ENCODE results near the gene RAB26.

RAB26 gene

DNA sequence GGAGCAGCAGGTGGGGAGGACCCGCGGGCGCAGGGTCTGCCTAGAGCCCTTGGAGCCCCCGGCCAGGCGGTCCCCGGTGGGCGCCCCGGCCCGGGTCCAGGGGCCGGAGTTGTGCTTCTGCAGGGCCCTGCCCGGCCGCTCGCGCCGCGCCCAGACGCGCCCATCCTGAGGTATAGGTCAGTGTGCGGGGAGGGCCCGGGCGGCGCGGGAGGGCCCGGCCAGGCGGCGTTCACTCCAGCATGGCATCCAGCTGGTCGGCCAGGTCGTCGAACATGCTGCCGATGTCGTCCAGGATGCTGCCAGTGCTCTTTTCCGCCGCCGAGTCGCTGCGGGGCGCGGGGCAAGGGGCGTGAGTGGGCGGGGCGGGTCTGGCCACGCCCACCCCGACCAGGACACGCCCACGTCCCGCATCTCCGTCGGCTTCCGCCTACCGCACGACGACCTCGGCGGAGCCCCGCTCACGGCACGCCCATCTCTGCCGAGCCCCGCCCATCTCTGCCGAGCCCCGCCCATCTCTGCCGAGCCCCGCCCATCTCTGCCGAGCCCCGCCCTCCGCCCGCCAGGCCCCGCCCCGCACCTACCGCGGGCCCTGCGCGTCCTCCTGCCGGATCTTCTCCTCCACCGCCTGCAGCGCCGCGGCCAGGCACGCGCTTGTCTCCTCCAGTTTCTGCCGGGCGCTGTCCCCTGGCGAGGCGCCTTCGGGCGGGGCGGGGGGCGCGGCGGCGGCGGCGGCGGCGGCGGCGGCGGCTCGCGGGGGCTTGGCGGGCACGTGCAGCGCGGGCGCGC, 30.1 kb downstream of the RAB26 start:
- DNase-seq (ENCODE audit: low read depth in 2 of 2), result peak in 1 of 2 donors; percentile 22

DNA sequence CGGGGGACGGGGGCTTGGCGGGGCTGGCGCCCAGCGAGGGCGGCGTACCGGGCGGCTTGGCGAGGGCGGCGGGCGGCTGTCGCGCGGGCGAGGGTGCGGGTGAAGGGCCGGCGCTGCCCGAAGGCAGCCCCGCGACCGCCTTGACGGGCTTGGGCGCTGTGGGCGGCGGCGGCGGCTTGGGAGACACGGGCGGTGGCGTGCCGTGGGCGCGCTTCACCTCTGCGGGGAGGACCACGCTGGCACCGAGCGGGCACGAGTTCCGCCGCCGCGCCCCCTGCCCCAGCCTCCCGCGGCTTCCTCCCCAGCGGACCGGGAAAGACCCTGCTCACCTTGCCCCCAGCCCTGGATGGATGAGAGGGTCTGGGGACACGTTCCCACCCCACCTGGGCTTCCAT, 30.7 kb downstream of the RAB26 start:
- no peak for DNase-seq (ENCODE audit: low read depth in 2 of 2)

DNA sequence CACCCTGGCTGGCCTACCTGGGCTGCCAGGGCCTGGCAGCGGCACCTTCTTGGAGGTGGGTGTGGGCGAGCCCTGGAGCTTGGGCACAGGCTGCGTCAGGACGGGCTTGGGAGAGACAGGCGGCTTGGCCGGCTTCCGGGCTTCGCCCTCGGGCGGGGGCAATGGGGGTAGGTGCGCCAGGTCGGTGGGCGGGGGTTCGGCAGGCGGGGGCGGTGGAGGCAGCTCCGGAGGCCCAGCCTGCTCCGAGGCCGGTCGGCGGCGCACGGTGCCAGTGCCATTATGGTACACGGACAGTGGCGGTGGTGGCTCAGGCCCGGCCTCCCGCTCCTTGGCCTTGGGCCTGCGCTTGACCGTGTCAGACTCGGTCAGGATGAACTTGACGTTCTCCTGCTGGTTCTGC, 31.2 kb downstream of the RAB26 start:
- no peak for DNase-seq (ENCODE audit: low read depth in 2 of 2)

DNA sequence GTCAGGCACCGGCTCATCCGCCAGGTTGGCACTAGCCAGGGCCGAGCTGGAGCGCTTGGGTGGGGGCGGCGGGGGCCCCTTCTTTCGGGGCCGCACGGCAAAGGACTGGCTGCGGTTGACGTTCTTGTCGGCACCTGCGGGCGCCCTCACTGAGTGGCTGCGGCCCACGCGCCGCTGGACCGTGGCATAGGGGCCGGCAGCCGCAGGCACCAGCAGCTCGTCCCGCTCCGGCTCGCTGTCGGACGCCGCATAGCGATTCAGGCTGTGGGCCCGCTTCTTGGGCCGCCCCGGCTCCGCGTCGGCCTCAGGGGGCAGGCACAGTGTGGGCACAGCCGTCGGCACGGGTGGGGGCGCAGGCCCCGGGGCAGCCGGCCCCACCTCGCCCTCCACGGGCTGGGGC, 32.0 kb downstream of the RAB26 start:
- no peak for DNase-seq (ENCODE audit: low read depth in 2 of 2)

DNA sequence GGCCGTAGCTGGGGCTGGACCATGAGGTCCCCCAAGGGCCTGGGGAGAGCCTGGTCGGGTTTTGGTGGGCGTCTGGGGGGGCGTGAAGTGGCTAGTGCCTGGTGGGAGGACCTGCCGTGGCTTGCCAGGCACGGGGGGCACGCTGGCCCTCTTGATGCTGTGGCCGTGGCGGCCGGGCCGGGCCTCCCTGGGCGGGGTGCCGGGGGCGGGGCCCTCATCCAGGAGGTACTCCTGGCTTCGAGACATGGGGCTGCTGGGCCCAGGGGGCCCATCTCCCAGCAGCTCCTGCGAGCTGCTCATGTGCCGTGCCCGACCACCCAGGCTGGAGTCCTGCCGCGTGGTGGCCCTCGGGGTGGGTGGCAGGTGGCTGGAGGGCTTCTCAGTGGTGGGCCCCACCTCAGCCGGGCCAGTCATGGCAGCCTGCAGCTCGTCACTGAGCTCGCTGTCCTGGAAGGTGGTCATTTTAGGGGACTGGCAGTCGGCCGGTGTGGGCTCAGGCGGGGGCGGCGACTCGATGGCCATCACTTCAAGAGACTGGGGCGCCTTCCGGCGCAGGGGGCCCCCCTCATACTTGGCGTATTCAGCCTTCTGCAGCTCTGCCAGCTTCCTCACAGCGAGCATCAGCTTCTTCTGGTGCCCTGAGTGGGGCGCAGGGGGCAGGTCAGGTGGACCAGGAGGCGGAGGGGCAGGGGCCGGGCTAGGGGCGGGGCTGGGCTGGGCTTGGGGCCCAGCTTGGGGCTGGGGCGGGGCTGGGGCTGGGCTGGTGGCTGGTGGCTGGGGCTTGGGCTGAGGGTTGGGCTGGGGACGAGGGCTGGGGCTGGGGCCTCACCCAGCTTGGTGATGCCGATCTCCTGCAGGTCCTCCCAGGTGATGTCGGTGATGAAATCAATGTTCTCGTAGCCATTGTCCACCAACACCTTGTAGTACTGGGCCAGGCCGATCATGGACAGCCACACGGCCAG, 32.8 kb downstream of the RAB26 start:
- no peak for DNase-seq (ENCODE audit: low read depth in 2 of 2)

DNA sequence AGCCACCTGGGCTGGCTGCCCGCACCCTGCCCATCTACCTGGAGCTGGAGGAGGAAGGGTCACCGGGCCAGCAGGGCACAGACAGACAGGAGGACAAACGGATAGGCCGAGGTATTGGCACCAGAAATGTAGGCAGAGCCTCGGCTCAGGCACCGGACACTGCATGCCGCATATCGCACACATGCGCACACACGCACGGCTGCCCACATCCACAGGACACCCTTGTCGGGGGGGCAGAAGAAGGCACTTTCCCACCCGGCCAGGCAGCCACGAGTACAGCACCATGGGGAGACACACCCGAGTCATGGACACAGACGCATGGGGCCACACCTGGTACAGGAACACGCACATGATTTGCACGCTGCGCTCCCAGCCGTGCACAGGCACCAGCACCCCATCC, 33.5 kb downstream of the RAB26 start:
- DNase-seq (ENCODE audit: low read depth in 2 of 2), result no peak

DNA sequence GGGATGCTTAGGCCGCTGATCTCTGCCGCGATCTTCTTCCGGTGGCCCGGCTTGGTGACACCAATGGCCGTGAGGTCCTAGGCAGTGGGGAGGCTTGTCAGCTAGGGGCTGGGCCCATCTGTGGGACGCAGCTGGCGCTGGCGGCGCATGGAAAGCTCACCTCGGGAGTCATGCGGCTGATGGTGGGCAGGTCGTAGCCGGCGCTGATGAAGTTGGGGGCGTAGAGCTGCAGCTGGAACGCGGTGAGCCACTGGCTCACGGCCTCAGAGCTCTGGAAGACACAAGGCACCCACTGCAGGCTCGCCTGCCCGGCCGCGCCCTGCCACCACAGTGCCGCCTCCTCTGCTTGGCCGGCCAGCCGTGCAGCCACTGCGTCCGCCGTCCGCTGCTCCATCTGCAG, 35.2 kb downstream of the RAB26 start:
- DNase-seq (ENCODE audit: low read depth in 2 of 2), result no peak

DNA sequence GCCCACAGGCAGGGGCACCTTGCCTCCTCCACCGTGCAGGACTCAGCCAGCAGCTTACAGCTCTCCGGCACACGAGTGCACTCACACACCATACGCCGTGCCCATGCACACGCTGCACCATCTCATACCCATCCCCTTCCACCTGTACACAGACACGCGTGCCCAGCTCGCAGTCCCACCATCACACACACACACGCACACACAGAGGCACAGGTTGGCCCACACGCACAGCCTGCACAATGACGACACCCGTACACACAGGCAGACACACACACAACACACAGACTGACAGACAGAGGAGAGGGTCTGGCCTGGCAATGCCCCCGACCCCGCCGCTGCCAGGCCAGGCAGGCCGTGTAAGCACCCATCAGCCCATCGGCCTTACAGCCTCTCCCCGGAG, 35.9 kb downstream of the RAB26 start:
- DNase-seq (ENCODE audit: low read depth in 2 of 2), result no peak

DNA sequence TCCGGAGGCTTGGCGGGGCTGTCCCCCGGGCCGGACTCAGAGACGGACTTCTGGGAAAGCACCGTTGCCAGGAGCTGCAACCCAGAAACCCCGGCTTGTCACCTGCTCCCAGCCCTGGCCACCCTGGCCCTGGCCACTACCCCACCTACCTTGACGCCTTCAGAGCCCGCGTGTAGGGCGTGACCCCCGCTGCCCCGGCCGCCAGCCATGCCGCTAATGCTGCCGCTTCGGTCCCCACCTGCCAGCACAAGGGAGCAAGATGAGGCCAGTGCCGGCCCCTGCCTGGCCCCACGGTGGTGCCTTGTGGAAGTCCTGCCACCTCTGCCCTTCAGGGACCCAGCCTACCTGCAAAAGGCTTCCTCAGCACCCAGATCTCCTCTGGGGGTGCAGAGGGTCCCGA, 36.5 kb downstream of the RAB26 start:
- DNase-seq (ENCODE audit: low read depth in 2 of 2), result no peak

DNA sequence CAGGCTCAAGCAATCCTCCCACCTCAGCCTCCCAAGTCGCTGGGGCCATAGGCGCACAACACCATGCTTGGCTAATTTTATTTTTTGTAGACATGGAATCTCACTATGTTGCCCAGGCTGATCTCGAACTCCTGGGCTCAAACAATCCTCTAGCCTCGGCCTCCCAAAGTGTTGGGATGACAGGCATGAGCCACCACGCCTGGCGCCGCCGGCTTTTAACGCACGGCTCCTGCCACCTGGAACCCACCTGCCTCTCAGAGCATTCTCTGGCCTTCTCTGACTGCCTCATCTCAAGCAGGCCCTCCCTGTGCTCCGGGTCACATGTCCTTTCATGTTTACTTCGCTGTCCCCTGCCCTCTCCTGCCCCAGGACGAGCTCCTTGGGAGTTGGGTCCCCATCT, 37.6 kb downstream of the RAB26 start:
- DNase-seq (ENCODE audit: low read depth in 2 of 2), result no peak

DNA sequence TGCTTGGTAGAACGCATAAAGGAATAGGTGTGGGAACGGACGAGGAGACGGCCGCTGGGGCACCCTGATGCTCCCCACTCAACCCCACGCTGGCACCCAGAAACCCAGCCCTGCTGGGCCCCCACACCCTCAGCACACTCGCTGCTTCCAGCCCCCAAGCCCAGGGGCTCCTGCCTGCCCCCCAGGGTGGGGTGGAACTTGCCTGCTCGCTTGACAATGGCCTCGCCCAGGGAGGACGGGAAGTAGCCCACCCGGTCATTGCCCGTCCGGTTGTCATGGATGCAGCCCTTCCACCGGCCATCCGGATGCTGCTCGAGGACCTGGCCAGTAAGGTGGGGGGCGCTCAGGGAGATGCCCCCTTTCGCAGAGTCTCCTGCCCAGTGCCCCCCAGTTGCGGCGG, 38.1 kb downstream of the RAB26 start:
- no peak for DNase-seq (ENCODE audit: low read depth in 2 of 2)

DNA sequence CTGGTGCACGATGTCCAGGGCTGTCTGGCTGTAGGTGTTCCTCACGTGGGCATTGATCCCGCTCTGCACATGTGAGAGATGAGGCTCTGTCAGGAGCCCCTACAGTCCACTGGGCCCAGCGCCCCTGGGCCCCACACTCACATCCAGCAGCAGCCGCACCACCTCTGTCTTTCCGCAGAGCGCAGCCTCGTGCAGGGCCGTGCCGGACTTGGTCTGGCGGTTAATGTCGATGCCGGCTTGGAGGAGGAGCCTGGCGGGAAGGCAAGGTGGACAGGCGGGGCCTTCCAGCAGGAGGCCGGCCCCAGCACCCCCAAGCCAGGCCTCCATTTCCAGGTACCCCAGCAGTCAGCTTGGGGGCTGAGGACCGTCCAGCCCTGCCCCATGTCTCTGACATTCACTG, 38.8 kb downstream of the RAB26 start:
- DNase-seq (ENCODE audit: low read depth in 2 of 2), result no peak

DNA sequence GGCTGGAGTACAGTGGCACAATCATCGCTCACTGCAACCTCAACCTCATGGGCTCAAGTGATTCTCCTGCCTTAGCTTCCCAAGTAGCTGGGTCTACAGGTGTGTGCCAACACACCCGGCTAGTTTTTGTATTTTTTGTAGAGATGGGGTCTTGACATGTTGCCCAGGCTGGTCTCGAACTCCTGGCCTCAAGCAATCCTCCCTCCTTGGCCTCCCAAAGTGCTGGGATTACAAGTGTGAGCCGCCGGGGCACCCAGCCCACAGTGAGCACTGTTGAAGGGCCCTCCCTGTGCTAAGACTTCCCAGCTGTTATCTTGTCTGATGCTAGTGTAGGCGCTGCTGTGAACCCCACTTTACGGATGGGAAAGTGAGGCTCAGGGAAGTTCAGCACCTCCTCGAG, 40.0 kb downstream of the RAB26 start:
- DNase-seq (ENCODE audit: low read depth in 2 of 2), result no peak

DNA sequence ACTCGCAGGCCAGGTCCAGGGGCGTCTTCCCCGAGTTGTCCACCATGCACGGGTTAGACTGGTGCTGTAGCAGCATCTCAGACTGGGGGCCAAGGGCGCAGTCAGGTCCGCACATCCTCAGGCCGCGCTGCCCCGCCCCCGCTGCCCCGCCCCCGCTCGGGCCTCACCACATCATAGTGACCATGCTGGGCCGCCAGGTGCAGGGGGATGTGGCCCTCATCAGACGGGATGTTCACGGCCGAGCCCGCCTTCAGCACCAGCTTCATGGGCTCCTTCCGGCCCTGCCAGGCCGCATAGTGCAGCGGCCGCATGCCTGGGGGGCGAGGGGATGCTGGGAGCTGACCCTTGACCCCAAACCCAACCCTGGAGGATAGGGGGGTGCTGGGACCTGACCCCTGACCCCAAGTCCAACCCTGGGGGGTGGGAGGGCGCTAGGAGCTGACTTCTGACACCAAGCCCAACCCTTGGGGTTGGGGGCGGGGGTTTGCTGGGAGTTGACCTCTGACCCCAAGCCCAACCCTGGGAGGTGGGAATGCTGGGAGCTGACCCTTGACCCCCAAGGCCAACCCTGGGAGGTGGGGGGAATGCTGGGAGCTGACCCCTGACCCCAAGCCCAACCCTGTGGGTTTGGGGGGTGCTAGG, 40.9 kb downstream of the RAB26 start:
- no peak for DNase-seq (ENCODE audit: low read depth in 2 of 2)

DNA sequence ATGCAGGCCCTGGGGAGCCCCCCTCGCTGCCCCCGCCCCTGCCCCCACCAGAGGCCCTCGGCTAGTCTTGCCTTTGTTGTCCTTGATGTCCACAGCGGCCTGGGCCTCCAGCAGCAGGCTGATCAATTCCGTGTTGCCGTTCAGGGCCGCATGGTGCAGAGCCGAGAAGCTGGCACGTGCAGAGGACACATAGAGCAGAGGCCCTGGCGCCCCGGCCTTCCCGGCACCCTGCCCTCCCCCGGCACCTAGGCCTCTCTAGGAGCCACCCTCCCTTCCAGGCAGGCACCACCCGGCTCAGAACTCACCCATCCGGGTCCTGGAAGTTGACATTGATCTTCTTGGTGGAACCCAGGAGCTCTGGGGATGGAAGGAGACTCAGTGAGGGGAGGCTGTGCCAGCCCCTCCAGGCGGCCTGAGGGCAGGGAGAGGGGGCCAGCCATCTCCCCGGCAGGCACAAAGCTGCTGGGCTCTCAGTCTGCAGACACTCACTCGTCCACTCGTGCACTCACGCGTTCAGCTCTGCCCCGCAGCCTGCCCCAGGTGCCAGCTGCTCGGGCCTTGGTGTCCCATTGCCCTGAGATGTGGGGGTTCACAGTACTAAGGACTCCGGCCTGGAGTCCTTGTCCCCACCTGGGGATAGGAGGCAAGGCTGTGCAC, 41.7 kb downstream of the RAB26 start:
- no peak for DNase-seq (ENCODE audit: low read depth in 2 of 2)

DNA sequence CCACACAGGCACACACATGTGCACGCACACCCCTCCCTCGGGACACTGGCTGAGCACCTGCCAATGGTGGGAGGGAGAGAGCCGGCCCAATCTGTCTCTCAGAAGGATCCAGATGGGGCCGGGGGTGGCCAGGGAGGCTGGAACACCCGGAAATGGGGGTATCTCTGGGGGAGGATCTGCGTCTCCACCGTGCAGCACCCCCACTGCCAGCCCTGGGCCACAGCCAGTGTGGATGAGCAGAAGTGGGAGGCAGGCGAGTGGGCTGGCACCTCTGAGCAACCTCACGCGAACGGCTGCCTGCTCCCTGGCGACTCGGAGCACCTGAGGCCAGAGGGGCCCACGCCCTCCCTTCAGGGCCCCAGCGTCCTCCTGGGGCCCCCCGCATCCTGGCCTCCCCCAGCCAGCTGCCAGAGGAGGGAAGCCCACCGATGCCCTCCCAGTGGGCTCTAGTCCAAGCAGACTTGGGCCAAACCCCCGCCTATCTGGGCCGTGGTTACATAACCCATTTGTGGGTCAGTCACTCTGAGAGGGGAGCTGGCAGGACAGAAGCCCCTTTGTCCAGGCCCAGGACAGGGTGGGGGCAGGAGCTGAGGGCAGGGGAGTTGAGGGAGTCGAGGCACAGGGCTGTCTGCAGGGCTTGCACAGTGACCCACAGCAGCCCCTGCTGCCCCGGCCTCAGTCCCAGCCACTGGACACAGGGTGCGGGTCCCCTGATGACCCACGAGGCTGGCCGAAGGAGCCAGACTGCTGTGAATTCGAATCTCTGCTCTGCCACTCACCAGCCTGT, 42.4 kb downstream of the RAB26 start:
- DNase-seq (ENCODE audit: low read depth in 2 of 2), result no peak

DNA sequence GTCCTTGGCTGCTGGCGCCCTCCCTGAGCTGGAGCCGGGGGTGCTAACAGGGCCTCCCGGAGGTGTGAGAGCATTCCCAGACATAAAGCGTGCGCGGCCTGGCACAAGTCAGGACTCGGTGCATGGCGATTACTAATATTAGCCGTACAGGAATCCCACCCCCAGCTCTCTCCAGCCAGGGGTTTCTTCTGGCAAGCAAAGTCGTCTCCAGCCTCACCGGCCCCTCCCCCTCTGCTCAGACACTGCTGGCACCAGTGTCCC, 43.0 kb downstream of the RAB26 start:
- DNase-seq (ENCODE audit: low read depth in 2 of 2), result no peak

DNA sequence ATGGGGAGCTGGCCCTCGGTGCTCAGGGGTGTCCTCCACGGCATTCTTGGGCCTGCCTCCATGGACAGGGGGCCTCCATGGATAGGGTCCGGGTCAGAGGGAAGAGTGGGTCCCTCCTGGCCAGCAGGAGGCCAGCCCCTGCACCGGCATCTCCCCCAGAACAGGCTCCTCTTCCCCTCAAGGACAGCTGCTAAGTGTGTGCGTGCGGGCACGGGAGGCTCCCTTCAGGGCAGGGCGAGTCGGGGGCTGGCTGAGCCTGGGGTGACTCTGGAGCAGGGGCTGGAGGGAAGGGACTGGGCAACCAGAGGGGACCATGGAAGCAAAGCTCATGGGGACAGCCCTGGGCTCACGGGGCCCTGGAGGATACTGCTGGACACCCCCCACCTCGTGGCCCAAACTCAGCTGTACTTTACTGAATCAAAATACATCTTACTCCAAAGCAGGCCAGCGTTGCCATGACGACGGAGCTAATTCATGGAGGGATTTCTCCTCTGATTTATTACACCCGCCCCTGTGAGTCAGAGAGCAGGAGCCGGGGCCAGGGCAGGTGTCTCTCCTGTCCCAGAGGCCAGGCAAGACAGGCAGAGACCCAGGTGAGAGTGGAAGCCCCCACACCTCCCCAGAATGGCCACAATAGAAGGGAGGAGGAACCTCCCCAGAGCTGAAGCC, 45.9 kb downstream of the RAB26 start:
- no peak for DNase-seq (ENCODE audit: low read depth in 2 of 2)

DNA sequence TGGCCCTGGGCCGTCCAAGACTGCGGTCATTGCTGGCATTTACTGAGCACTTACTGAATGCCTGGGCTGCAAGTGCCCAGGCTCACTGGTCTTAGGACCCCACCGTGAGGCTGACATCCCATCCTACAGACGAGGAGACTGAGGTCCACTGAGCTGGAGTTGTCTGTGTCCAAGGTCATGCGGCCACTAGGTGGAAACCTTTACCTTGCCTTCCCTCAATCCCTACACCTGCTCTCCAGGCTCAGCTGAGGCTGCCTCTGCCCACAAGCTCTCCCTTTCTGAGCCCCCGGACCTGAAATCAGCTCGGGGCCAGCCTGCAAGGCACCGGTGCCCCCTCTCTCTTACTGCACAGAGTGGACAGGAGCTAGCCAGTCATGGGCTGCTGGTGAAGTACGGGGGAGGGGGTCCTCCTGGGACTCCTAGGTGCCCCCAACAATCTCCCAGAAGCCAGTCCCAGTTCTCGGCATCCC, 46.5 kb downstream of the RAB26 start:
- DNase-seq (ENCODE audit: low read depth in 2 of 2), result peak in 1 of 2 donors; percentile 41

DNA sequence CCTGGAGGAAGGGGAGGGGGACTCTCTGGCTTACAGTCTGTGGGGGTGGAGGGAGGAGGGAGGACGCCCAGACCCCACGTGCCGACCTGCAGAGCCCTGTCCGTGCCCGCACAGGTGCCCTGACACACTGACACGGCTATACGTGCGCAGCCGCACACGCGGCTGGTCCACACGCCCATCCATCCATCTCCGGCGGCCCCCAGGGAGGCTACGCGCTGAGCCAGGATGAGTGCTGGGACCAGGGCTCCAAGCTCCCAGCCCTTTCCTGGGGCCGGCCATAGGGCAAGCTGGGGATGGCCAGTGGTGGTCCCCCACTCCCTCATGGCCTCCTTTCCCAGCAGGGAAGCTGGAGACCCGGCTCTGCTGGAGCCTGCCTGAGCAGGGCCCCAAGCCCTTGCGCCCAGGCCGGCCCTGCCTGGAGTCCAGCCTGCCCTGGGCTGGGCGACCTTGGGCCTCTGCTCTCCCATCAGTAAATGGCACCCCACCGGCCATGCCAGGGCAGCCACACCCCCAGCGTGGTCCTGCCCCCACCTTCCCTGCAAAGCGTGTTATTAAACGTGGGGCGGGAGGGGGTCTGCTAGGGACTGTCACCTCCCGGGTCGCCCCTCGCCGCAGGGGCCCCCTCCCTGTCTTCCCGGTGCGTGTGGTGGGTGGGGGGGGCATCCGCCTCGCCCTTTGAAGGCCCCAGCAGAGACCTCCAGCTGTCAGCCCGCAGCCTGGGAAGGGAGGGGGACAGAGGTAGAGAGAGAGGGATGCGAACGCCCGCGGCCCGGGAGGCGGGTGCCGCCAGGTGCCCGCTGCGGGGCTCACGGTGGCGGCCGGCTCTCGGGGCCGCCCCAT, 47.1 kb downstream of the RAB26 start:
- no peak for DNase-seq (ENCODE audit: low read depth in 2 of 2)

Measured in stimulated activated CD4-positive, alpha-beta T cell treated with anti-CD3 and anti-CD28 coated beads, Interleukin-1b, Interleukin-23, amount 100 ng/mL, for 4 hours (primary cell).